GM18867 (cell line): ENCODE measurements around the gene LYPD6B.
A peak's percentile ranks its signal among the peaks of the same experiment; 100 is the strongest.

Experiments
- ATAC-seq: cut with Tn5 transposase; IDR thresholded peaks from one replicate; pipeline ENCODE4 v1.9.1; 2021; ENCODE audit warnings: mild to moderate bottlenecking, moderate library complexity; ENCODE audit not compliant: unreplicated experiment

Gene LYPD6B

DNA sequence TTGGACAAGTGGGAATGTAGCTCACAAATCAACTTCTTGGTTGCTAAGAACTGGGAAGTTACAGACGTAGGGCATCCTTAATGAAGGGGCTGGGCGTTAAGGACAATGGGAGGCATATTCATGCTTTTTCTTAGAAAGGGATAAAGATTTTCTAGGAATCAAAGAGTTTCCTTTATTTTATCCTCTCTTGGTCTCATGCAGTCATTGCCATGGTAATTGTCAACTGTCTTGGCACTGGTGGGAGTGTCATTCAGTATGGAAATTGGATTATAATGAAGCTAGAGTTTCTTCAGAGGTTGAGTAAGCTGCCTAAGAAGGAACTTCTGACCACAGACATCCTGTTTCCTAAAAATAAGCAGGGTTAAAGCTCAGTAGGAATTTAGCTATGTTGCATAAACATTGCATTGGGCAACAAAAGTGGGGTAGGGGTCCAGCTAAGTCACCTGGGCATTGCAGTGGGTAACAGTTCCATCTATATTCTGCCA is 114.0 kb downstream of the LYPD6B start:
- no peak for ATAC-seq

- ATAC-seq: no peak
Measured at GRCh38 chr2:149155196-149155969, 116.9 kb downstream of the LYPD6B start.

GRCh38 chr2:149155988-149156387 is 117.5 kb downstream of the LYPD6B start:
- ATAC-seq: no peak

DNA sequence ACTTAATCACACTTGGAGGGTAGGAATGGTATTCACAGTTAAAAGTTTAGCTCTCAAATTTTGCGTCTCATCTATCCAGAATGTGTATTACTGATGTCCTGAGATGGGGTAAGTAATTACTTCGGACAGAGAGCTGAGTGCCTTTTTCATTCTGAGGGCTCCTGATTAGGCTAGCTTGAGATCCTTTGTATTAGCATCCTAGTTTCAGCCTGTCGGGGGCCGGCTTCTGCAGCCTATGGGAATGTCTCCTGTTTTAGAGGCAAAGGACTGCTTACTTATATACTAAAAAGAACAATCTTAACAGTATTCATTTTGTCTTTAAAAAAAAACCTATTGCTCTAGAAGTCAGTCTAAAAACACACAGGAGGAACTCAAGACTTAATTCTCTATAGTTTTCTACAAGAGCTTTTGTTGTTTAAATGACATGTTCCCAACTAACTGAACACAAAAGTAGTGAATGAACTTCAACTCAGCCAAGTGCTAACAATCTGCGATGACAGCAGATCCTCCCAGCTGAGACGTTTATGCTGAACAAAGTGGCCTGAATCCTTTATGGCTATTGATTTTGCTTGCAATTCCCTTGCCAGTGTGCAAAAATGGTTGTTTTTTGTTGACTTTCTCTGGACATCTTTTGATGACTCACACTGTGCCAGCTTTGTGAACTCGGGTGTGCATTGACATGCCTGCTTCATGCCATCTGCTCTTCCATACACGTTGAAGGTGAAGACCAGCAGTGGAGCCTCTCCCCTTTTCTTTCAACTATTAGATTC is 118.7 kb downstream of the LYPD6B start:
- ATAC-seq: no peak

DNA sequence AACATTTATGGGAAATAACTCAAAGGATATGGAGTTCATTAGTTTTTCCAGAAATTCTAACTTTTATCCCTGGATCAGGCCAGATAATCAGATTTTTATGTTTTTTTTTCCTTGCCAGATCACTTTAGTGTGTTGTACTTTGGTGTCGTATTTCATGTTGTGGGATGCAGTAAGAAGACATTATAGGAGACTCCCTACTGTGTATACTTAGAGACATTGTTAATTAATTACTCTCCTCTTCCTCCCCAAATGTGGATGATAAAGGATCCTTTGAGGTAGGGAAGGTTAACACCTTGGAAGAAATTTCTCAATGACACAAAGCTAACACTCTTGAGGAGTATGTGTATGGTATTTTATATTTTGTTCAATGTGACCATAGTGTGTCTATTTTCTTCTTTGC is 120.5 kb downstream of the LYPD6B start:
- ATAC-seq: no peak

DNA sequence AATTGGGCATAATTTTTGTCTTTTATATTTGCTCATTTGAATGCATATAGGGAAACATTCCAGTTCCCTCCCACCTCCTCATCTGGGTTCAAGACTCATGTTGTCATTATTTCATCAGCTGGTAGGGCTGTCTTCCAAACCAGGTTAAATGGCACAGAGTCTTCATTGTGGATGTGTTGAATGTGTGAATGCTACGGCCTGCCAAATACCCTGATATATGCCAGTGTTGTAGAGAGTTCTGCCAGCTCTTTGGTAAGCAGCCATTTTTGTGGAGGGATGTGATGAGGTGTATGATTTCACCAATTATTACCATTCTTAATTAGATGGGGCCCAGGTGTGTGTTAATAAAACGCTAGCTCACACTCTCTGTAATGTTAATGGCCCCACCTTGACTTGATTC is 121.7 kb downstream of the LYPD6B start:
- no peak for ATAC-seq

- ATAC-seq: peak; percentile 98
Measured at GRCh38 chr2:149160701-149161217, 122.3 kb downstream of the LYPD6B start.

DNA sequence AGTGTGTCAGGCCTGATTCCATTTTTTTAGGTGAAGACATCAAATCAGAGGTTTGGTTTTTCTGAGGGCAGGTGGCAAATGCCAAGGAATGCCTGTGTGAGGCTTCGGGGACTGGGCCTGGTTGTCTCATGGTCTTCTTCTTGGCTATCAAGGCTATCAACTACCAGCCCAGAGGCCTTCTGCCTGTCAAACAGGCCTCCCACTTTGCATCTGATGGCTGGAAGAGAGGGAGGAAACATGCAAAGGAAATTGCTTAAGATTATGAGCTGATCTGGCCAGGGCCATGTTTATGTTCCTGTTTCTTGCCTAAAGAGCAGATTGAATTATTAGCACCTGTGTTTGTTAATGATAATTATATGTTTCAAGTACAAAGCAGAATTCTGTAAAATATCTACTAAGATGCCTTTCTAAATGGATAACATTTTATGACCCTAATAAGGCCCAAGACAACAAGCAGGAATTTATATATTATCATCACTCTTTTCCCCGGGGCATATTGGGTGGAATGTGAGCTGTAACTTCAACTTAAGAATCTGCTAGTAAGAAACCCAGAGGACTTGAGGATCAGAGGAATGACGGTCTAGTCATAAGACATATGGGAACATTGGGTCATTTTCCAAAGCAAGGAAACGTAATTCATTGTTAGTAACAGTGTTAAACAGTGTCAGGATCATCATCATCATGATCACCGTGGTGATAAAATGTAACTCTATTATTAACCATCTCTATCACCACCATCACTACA is 123.2 kb downstream of the LYPD6B start:
- ATAC-seq: no peak

GRCh38 chr2:149164296-149164695 is 125.8 kb downstream of the LYPD6B start:
- no peak for ATAC-seq

- no peak for ATAC-seq
Measured at GRCh38 chr2:149164827-149165226, 126.3 kb downstream of the LYPD6B start.

DNA sequence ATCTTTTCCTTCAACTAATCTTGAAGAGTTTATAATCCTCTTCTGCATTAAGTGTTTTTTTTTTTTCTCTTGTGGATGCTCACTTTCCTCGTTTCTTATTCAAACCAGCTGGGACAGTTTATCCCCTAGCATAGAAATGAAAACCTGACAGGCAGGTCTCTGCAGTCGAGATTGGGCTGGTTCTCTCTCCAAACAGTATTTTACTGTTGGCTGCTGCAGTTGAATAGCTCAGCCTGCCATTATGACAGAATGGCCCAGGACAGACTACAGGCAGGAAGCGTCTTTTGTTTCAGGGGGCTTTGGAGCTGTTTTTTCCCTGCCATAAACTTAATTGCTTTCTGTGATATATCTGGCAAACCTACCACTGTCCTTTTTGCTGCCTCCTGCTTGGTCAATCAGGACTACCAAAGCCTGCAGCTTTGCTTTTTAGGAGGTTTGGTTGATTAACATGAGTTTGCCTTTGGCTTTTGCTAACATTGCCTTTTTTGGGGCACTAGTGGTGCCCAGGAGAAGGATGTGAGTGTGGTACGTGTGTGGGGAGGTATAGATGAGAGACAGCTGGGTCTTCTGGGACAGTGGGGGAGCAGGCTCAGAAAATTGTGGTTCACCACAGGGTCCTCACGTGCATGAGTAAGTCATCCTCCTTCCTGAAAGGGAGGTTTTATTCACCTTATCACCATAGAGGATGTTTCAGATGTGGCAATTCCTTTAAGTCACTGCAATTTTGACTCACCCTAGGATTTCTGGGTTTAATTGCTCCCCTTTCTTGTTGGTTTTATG is 128.7 kb downstream of the LYPD6B start:
- ATAC-seq: peak; percentile 70

- ATAC-seq: no peak
Measured at GRCh38 chr2:149167941-149168340, 129.4 kb downstream of the LYPD6B start.

GRCh38 chr2:149169656-149170055 is 131.2 kb downstream of the LYPD6B start:
- ATAC-seq: no peak

GRCh38 chr2:149170156-149170555 is 131.7 kb downstream of the LYPD6B start:
- ATAC-seq: no peak

DNA sequence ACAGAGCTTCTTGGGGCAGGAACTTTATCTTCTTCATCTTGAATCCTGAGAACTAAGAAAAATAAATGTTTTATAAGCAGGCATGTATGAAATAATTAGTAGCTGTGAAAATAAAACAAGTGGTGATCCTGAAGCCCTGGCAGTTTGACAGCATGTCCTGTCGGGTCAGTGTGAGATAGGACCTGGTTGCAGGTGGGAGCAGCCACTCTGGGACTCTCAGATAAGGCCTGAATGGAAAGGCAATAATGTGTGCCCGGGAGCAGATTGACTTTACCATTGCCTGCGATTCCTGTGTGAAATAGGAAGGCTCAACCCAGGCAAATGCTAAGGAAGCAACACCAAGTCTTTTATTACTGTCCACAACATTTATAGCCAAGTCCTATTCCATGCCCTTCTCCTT is 132.4 kb downstream of the LYPD6B start:
- no peak for ATAC-seq

DNA sequence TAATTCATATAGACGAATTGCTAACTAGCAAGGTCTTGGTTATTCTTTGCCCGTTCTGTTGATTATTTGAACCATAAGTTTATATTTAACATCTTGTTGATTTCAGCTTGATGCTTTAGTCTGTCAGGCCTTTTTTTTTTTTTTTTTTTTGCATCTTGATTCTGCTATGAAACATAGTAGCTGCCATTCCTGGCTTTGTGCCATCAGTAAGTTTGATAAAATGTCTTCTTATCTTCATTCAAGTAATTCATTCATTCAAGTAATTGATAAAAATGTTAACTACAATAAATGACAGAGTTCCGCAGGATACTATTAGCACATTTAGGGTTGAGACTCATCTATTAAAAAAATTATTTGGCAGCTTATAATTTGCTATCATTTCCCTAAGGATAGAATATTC is 134.7 kb downstream of the LYPD6B start:
- ATAC-seq: no peak

DNA sequence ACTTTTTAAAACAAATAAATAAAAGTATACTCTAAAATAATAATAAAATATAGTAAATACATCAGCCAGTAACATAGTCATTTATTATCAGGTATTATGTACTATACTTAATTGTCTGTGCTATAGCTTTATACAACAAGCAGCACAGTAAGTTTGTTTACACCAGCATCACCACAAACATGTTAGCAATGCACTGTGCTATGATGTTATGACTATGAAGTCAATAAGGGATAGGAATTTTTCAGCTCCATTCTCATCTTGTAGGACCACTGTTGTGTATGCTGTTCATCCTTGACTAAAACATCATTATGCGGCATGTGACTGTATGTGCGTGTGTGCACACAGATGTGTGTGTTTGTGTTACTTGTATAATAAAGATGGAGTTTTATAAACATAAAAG is 137.5 kb downstream of the LYPD6B start:
- no peak for ATAC-seq

- ATAC-seq: no peak
Measured at GRCh38 chr2:149178612-149179011, 140.1 kb downstream of the LYPD6B start.

DNA sequence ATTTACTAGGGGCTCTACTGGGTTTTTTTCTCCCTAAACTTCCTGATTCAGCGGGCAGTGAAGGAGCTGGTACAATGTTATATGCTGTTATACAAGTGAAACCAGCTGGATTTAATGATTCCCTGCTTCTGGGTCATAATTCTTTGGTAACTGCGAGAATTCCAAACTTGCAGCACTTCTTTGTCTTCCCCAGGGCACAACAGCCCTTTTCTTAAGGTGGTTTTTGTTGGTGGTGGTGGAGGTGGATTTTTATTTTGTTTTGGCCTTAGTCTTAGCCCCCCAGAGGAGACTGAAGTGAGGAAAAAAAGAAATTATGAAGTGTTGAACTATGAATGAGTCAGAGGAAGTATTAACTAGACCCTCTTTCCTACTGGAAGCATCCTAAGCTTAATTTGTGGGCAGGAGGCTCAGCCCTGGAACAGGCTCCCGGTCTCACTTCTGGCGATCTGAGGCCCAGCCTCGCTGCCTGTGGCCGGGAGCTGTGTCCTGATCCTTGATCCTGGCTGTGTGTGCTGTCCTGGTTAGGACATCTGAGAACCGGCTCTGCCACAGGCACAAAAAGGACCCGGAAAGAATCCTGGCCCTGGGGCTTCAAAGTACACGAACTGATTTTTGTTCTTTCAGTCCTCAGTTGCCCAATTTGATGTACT is 141.9 kb downstream of the LYPD6B start:
- no peak for ATAC-seq

DNA sequence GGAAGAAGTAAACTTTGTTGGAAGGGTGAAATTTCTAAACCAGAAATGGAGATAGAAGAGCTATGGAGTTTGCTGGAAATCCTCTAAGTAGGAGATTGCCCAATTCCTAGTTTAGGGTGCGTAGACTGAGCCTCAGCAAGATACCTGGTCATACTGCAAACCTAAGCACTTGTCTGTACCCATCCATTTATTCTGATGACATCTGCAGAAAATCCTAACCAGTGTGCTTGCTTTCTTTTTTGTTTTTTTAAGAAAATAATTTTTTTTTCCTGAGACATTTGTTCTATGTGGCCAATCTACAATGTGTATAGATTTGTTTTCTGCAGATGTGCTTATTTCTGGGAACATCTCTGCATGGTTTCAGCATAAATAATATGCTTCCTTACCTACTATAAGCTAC is 144.7 kb downstream of the LYPD6B start:
- no peak for ATAC-seq
